Astrocyte of the spinal cord (primary cell): ENCODE data around the gene NAIF1.

Experiments
- DNase-seq: peaks from one replicate; pipeline ENCODE4 v3.0.0; 2011; ENCODE audit warnings: low read depth, low spot score
- H3K4me3 ChIP-seq: 2 replicates; pipeline ENCODE4 v1.5.1; 2011; ENCODE audit warnings: low read depth, mild to moderate bottlenecking, low read length, moderate library complexity
- CTCF ChIP-seq: IDR thresholded peaks from 2 replicates; pipeline ENCODE4 v1.5.1; 2012; ENCODE audit warnings: low read depth, mild to moderate bottlenecking, low read length, inconsistent platforms
- in situ Hi-C: cut with HindIII; loops from 2 replicates; pipeline ENCODE4 v1.10.0; 2017; ENCODE audit warnings: low sequenced_read_pairs

Gene NAIF1

GRCh38 chr9:128034821-128035652 is 32.1 kb downstream of the NAIF1 start:
- peak; percentile 73 for DNase-seq
- TF ChIP-seq CTCF: peak; percentile 66
- no peak overlapping the region for H3K4me3 ChIP-seq

GRCh38 chr9:128033609-128034008 is 33.5 kb downstream of the NAIF1 start:
- no peak for TF ChIP-seq CTCF
- in situ Hi-C loops: no loop called here
- no peak overlapping the region for H3K4me3 ChIP-seq
- DNase-seq: no peak

More at GRCh38 chr9:128034821-128035652, 32.1 kb downstream of the NAIF1 start:
- in situ Hi-C loops: no loop called here

GRCh38 chr9:128027705-128028104 is 39.4 kb downstream of the NAIF1 start:
- no peak for DNase-seq
- no peak overlapping the region for H3K4me3 ChIP-seq
- in situ Hi-C loops: no loop called here
- TF ChIP-seq CTCF: no peak

GRCh38 chr9:128026773-128027541 is 40.2 kb downstream of the NAIF1 start:
- in situ Hi-C loops: no loop called here
- DNase-seq: no peak
- no peak for TF ChIP-seq CTCF
- no peak overlapping the region for H3K4me3 ChIP-seq

- DNase-seq: no peak
- in situ Hi-C loops: no loop called here
- TF ChIP-seq CTCF: no peak
- H3K4me3 ChIP-seq: no peak overlapping the region
Measured at GRCh38 chr9:128026255-128026772, 40.8 kb downstream of the NAIF1 start.

GRCh38 chr9:128025736-128026135 is 41.4 kb downstream of the NAIF1 start:
- in situ Hi-C loops: no loop called here
- no peak for TF ChIP-seq CTCF
- no peak for DNase-seq
- no peak overlapping the region for H3K4me3 ChIP-seq
